NCI-H446 (cell line): ENCODE data around the gene RBM20.
"Not testable (repeated sequence)": the region's sequence is repeated elsewhere in the genome, so short reads cannot be mapped to it uniquely, and the experiment has no call there.

Source experiments
- DNase-seq, 2 experiments: peaks; one replicate each; lab custom pipeline; 2025; lab: John Stamatoyannopoulos, UW

The RBM20 gene

DNA sequence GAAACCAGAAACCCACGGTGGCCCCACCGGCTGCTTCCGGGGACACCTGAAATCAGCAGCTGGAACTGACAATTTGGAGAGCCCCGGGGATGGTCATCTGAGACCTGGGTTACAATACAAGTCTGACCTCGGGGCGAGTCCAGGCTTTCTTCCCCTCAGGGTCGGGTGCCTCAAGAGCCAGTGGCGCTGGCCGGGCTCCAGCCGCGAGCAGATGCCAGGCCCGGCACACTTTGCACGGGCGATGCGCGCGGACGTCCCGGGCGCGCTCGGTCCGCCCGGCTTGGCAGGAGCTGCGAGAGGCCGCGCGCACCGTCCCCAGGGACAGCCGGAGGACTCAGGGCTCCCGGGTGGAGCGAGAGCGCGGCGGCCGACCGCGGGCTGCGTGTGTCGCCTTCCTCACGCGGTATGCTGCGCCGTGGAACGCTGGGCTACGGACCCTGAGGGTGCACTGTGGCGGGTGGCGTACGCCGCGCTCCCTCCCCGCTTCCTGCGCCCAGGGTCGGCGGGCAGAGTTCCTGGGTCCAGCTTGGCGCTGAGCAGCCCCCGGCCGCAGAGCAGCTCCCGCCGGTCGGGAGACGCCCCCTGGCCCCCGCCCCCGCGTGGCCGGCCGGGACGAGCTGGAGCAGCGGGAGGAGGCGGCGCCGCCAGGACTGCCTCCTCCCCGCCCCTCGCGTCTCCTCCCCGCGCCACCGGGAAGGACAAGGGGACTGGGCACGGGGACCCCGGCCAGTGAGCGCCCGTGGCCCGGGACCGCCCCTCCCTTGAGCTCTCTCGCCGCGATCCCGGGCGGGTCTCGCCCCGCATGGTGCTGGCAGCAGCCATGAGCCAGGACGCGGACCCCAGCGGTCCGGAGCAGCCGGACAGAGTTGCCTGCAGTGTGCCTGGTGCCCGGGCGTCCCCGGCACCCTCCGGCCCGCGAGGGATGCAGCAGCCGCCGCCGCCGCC is at the start of gene RBM20:
Gene RBM20, plus strand, starts transcription at position 684 of the 945 bp plus-strand sequence. Its CDS starts 119 bp downstream, at position 803.
- DNase-seq, result peak in 1 of 2 experiments; percentile 42

DNA sequence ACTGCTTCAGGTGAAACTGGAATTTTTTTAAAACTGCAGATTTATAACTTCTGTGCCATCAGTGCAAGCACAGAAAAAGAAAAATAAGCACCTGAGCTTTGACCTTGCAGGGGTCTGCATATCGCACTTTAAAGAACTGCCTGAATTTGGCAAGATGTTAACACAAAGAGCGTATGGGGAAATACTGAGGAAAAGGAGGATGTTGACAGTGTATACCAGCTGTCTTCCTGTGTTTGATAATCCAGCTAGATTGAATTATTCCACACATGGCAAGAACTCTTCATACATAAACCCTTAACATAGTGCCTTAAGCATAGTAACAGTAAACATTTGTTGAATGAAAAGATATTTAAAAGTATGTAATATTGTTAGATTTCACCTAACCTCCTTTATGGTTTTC is 46.7 kb upstream of the RBM20 start:
- DNase-seq, result no peak

DNA sequence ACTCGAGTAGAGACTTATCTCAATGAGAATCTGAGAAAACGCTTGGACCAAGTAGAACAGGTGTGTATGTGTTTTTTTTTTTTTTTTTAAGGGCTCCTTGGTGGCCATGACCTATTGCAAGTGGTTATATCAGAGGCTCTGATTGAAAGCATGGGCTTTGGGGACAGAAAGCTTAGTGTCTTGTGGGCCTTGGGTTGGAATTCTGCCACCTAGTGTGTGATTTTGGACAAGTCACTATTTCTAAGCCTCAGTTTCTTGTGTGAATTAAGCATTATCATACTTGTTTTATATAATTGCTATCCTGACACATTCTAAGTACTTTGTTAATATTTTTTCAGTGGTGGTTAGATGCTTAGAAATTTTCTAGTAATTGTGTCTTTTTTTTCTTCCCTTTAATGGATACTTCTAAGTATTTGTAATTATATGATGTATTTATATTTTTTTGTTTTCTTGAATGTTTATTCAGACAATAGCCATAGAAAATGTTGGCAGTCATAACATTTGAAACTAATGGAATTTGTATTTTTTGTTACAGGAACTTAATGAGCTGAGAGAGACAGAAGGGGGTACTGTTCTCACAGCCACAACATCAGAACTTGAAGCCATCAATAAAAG is 43.5 kb upstream of the RBM20 start:
- DNase-seq, result peak; percentile 2 to 45

DNA sequence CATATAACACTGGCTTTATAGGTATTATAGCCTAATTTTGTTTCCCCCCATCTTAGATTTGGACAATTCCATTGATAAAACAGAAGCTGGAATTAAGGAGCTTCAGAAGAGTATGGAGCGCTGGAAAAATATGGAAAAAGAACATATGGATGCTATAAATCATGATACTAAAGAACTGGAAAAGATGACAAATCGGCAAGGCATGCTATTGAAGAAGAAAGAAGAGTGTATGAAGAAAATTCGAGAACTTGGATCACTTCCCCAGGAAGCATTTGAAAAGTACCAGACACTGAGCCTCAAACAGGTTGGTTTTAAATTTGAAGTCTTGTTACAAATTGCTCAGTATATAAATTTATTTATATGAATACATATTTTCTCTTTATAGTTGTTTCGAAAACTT is 42.6 kb upstream of the RBM20 start:
- no peak for DNase-seq

DNA sequence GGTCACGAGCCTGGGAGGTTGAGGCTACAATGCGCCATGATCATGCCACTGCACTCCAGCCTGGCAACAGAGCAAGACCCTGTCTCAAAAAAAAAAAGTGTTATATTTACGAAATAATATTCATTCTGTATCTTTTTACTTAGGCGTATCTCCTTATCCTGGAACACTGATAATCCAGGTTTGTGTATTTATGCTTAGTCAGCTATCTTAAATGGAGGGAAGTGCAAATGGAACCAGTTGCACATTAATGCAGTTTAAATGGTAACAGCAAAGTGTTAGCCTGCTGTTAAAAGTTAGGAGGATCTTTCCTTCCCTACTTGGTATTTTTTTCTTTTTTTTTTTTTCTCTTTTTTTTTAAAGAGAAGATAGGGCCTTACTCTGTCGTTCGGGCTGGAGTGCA is 36.0 kb upstream of the RBM20 start:
- no peak for DNase-seq

DNA sequence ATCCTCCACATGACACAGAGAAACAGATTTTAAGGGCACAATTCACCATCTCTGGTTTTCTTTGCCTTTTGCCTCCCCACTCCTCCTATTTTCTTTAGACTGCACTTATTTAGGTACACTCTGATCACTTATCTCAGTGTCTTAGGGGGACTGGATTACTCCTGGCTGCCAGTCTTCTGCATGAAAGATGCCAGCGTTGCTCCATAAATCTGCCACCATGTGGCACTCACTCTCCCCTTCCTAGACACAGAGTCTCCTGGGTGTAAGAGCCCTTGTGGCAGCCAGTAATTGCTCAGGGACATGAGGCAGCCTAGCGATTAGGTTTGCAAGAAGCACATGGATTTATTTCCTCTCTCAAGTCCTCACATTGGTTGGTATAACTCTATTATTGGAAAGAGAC is 34.5 kb upstream of the RBM20 start:
- peak; percentile 9 to 41 for DNase-seq

DNA sequence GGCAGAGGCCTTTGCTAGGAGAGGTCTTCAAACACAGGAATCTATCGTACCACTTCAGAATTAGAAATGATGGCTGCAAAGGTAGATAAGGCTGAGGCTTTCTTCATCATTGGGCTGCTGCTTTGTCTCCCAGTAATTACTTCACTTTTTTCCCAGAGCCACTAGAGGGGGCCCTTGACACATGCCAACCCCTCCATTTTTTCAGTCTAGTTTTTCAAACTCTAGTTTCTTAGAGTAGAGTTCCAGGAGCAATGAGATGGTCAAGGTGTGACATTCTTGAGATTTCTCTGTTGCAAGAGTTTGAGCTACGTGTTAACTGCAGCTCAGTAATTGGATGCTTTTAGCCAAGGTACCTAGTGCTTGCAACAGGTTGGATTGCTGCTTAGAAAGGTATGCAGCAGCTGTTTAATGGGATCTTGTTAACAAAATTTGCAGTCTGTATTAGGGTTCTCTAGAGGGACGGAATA is 33.8 kb upstream of the RBM20 start:
- DNase-seq, result peak; percentile 32 to 57

DNA sequence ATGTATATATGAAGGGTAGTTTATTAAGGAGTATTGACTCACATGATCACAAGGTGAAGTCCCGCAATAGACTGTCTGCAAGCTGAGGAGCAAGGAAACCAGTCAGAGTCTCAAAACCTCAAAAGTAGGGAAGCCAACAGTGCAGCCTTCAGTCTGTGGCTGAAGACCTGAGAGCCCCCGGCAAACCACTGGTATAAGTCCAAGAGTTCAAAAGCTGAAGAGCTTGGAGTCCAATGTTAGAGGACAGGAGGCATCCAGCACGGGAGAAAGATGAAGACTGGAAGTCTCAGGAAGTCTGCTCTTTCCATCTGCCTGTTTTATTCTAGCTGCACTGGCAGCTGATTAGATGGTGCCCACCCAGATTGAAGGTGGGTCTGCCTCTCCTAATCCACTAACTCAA is 33.4 kb upstream of the RBM20 start:
- not testable (repeated sequence) for DNase-seq

DNA sequence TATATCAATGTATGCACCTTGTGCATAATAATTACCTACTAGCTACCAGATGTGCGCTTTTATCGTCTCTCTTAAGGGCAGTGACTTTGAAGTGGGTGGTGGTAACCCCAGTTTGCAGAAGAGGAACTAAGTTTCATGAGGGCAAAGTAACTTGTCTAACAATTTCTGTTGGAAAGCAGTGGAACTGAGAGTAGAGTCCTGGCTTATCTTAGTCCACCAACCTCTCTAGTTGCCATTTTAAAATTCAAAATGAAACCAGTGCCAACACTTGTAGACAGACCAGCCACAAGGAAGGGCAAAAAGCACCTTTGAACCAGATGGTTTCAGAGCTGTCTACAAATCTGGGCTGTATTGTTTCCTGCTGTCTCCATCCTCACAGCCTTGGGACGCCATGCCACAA is 32.0 kb upstream of the RBM20 start:
- no peak for DNase-seq

DNA sequence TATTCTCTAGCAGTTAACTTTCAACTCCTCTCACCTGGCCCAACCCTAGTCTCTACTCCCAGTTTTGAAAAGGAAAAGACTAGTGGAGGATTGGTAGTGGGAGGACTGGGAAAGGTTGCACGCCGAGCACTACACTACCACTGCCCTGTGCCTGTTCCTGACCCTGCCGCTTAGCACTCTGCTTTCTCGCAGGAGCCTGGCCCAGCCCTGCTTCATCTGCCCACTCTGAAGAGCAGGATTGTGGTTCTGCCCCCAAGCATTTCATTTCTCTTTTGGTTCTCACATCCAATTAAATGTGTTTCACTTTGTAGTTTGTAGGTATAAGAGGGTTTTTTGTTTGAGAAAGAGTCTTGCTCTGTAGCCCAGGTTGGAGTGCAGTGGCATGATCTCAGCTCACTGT is 31.5 kb upstream of the RBM20 start:
- no peak for DNase-seq

DNA sequence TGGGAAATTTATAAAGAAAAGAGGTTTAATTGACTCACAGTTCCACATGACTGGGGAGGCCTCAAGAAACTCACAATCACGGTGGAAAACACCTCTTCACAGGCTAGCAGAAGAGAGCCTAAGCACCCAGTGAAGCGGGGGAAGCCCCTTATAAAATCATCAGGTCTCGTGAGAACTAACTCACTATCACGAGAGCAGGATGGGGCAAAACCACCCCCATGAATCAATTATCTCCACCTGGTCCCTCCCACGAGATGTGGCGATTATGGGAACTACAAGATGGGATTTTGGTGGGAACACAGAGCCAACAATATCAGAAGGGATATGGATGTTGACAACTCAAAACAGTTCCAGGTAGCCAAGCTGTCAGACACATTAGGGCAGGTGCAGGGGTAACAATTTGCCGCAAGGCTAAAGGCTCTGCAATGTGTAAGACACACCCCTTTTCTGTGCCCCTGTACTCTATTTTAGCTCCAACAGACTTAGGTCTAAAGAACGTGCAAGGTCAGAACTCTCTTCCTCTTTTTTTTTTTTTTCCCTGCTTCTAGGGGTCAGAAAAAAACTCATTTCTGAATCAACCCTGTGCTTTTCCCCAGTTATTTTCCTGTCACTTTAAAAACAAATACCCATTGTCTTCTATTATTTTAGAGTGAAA is 30.7 kb upstream of the RBM20 start:
- no peak for DNase-seq

DNA sequence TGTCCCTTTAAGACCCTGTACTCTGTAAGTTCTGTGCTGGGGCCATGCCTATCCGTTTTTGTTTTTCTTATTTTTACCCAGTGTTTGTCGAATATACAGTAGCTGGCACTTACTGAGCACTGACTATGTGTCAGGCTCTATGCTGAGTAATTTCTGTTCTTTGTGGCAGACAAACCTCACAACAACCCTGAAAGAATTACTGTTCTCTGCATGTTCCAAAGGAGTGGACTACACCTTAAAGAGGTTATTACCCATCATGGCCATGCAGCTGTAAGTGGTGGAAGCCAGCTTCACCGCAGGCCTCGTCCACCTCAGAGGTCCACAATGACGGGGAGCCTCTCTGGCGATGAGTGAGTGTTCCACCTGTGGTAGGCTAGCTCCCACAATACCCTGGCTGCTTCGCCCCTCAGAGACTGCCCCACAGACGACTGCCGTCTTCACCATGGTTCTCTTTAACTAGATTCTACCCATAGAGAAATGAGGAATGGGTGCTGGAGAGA is 30.1 kb upstream of the RBM20 start:
- DNase-seq, result no peak

DNA sequence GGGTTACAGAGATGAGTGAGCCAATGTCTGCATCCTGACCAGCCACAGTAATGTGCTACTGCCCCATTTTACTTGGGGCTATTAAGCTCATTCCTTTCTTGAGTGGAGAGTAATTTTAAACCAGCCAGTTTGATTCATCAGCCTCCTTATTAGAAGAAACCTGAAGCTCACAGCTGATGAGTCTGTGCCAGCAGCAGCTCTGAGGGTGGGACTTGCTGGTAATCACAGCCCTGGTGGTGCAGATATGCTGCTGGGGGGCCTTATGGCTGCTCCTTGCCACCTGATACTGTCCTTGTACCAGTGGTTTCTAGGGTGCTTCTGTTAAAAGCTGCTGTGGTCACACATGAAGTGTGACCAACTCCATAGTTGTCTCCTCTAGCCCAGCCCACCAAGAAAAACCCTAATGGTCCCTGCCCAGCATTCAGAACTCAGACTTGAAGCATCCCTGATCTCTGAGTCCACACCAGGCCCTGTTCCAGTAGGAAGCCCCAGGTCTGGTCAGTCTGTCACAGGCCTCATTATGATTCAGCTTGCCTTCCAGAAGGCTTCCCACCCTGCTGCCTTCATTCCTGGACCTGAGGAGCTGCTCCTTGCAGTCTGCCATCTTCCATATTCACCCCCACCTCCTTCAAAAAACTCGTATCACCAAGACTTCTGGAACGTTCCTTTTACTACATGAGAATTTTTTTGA is 28.9 kb upstream of the RBM20 start:
- DNase-seq, result no peak

DNA sequence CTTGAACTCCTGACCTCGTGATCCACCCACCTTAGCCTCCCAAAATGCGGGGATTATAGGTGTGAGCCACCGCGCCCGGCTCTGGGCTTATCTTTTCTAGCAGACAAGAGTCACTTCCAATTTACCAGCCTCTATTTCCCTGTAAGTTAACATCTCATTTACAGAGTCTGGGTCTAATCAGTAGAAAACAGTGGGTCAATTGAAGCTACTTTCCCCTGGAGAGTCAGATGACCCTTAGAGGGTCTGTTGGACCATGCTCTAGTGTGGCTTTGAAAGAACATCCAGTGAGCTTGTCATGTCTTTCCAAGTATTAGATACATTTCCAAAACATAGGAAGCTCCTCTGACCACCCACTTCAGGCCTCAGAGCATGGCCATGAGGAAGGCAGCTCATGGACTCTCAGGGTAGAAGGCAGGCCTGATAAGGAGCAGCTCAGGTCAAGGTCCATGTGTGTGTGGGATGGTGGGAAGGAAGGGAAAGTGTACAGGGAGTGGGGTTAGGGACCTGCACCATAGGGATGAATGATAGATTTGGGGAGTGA is 27.6 kb upstream of the RBM20 start:
- no peak for DNase-seq

DNA sequence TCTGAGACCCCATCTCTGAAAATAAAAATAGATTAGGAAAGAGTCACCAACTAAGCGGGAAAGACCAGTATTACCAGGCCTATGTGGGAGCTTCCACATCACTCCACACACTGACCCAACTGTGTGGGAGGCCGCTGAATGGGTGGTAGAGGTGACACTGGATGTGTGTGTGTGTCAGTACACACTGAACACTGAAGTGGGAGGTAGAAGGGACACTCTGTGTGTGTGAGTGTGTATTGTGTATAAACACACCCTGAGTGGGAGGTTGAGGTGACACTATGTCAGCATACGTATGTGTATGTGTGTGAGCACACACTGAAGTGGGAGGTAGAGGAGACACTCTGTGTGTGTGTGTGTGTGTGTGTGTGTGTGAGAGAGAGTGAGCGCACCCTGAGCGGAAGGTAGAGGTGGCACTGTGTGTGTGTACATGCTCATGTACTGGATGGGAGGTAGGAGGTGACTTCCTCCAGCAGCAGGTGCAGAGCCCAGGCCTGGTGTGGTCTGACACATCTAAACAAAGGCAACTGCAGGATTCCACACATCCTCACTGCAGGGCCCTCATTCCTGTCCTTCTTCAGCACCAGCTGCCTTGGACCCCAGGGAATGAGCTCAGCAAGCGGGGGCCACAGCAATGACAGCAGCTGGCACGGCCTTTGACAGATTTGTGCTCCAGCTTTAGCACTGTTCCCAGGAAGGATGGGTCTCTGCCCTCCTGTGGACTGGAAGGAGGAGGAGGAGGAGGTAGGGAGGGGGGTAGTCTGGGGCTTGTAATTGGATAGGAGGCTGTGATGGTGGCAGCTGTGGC is 26.5 kb upstream of the RBM20 start:
- DNase-seq, result no peak

DNA sequence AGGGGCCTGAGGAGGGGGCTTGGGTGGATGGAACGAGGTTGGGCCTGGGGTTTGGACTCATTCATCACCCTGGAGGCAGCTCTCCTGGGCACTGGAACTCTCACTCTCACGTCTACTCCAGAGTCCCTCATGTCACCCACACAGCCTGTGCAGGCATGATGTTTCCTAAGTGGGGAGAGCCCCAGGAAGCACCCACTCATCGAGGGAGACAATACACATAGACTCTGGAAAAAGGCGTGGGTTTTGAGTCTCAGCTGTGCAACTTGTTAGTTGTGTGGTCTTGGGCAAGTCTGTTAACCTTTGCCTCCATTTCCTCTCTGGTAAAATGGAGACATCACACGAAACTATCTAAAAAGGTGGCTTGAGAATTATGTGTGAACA is 25.9 kb upstream of the RBM20 start:
- DNase-seq, result no peak

DNA sequence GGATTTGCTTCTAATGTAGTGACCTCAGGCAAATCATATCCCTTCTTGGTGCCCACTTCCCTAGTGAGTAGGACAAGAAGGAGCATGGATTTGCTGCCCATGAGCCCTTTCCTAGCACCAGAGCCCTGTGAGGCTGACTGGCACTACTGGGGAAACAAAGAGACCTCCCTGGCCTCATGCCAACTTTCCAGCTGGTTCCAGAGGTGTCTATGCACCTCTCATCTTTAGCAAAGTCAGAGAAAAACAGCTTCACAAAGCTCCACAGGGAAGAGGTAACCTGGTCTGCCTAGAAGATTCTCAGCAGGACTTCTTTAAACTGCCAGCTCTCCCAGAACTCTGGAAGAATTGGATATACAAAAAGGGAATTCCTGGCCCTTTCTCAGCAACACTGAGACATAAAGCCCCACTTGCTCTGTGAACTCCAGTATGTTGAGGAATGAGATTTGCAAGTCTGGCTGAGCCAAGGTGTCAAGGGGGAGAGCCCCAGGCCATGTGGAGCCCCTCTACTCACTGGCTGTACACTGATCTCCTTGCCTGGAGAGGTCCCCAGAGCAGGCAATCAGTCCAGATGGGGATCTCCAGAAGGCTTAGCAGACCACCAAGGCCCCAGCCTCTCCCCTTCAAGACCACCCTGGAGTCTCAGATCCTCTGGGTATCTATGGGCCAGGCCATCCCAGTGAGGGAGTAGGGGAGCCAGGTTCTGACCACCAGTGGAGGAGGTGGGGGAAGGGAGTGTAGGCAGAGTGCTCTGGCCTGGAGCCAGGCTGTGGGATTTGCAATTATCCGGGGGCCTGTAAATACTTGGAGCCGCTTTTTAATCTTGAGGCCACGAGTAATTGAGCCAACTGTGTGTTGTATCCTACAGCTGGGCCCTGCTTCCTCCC is 24.4 kb upstream of the RBM20 start:
- no peak for DNase-seq

DNA sequence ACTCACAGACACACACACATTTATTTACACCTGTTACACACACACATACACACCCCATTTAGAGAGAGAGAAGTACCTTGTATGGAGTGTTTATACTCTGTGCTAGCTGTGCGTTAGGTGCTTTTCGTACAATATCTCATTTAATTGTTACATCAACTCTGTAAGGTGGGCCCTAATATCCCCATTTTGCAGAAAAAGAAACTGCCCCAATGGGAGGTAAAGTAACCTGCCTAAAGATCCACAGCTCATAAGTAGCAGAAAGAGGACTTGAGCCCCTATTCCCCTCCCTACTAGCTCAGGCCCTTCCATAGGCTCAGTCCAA is 23.8 kb upstream of the RBM20 start:
- DNase-seq, result no peak

DNA sequence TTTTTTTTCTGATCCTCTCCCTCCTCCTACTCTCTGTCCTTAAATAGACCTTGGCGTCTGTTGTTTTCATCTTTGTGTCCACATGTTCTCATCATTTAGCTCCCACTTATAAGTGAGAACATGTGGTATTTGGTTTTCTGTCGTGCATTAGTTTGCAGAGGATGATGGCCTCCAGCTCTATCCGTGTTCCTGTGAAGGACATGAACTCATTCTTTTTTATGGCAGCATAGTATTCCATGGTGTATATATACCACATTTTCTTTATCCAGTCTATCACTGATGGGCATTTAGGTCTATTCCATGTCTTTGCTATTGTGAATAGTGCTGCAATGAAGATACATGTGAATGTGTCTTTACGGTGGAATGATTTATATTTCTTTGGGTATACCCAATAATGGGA is 20.8 kb upstream of the RBM20 start:
- DNase-seq, result not testable (repeated sequence)

DNA sequence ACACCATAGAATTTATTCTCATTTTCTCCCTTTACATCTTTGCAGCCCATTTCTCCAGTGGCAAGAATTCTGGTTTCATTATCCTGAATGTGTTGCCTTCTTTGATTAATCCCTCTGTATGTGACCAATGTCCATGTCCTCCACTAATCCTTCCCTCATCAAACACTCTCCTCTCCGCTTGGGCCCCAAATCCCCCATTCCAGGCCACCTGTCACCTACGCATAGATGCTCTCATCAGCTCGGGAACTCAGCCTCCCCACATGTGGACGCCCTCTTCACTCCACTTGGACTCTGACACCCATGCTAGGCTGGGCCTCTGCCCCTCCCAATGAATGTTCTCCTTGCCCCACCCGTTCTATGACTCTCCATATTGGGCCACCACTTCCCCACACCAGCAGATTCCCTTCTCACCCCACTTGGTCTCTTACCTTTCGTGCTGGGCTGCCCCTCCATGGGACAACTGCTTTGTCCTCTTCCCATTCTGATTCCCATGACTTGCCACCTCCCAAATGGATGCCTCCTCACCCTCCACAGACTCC is 18.7 kb upstream of the RBM20 start:
- DNase-seq, result no peak
